Brain microvascular endothelial cell (primary cell): ENCODE measurements around the gene SPTBN5.

Experiments used
- DNase-seq: peaks from one replicate; pipeline ENCODE4 v3.0.0-alpha.2; 2020
- H3K27ac ChIP-seq: fragments of 250-450 bp; sonication (Bioruptor Pico); 2 replicates; pipeline ENCODE4 v1.5.1; 2020; ENCODE audit warnings: mild to moderate bottlenecking, moderate library complexity
- H3K27me3 ChIP-seq: fragments of 250-450 bp; sonication (Bioruptor Pico); replicated peaks from 2 replicates; pipeline ENCODE4 v1.5.1; 2020; ENCODE audit warnings: mild to moderate bottlenecking
- H3K36me3 ChIP-seq: fragments of 250-450 bp; sonication (Bioruptor Pico); replicated peaks from 2 replicates; pipeline ENCODE4 v1.5.1; 2020; ENCODE audit warnings: mild to moderate bottlenecking
- H3K4me3 ChIP-seq: 2 replicates; pipeline ENCODE4 v1.5.1; 2011; ENCODE audit warnings: low read depth, mild to moderate bottlenecking, control low read depth, low read length, moderate library complexity
- in situ Hi-C: cut with HindIII; loops from 2 replicates; pipeline ENCODE4 v1.10.0; 2017; ENCODE audit warnings: low sequenced_read_pairs, low pct_ligation_motif_present
- TF ChIP-seq, protein P1 (sequence below): IDR thresholded peaks from 2 replicates; pipeline ENCODE4 v1.5.1; 2011; ENCODE audit warnings: low read depth, mild to moderate bottlenecking, moderate library complexity, low read length, control low read depth, inconsistent platforms; ENCODE audit errors: missing control alignments

SPTBN5 gene

DNA sequence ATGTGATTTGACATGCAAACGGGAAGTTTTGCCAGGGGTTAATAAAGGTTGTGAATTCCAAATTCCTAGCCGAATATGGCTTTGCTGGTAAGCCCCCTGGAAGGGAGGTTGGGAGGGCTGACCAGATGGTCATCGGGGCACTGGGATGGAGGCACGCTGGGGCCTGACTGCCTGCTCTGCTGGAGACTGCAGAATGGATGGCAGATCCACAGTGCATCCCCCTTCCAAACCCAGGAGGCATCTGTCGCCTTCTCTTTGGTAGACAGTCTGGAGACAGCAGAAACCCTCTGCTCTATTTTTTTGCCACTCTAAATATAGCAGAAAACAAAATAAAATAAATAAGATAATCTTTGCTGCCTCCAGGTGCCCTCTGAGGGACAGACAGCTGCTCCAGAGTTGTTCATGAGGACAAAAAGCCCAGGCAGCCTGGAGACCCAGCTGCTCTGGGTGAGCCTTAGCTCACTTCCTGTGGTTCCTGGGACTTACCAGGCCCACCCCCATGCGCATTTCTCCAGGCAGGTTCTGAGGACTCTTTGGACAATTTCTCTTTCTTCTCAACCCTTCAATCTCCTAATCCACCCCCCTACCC lies 6.1 kb upstream of the SPTBN5 start:
- in situ Hi-C loops, result no loop called here
- H3K36me3 ChIP-seq, result peaks cover 18% of the 10 kb centered on the region
- DNase-seq, result no peak
- no peak overlapping the region for H3K27ac ChIP-seq
- H3K27me3 ChIP-seq, result no peaks in the 10 kb centered on the region
- TF ChIP-seq, protein P1, sequence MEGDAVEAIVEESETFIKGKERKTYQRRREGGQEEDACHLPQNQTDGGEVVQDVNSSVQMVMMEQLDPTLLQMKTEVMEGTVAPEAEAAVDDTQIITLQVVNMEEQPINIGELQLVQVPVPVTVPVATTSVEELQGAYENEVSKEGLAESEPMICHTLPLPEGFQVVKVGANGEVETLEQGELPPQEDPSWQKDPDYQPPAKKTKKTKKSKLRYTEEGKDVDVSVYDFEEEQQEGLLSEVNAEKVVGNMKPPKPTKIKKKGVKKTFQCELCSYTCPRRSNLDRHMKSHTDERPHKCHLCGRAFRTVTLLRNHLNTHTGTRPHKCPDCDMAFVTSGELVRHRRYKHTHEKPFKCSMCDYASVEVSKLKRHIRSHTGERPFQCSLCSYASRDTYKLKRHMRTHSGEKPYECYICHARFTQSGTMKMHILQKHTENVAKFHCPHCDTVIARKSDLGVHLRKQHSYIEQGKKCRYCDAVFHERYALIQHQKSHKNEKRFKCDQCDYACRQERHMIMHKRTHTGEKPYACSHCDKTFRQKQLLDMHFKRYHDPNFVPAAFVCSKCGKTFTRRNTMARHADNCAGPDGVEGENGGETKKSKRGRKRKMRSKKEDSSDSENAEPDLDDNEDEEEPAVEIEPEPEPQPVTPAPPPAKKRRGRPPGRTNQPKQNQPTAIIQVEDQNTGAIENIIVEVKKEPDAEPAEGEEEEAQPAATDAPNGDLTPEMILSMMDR, result no peak
- no peak overlapping the region for H3K4me3 ChIP-seq

DNA sequence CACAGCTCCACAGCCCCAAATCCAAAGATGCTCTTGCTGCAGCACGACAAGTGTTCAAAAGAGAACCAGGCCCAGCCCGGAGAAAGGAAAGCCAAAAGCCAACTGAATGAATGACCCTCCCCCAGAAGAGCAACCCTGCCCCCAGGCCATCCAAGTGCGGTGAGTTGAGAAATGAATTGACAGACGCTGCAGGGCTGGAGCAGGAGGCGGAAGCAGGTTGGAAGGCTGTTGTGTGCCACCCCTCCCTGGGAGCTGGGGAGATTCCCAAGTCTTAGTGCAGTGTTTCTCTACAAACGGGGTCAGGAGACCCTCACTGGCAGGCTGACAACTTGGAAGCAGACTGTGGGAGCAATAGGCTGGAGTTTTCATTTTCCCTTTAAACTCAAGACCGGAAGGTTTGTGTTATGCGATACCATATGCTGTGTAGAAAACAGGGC lies 3.5 kb upstream of the SPTBN5 start:
- H3K27me3 ChIP-seq, result no peaks in the 10 kb centered on the region
- in situ Hi-C loops, result no loop called here
- no peak for DNase-seq
- H3K36me3 ChIP-seq, result peaks cover 18% of the 10 kb centered on the region
- no peak overlapping the region for H3K4me3 ChIP-seq
- no peak overlapping the region for H3K27ac ChIP-seq
- TF ChIP-seq, protein P1, result no peak

DNA sequence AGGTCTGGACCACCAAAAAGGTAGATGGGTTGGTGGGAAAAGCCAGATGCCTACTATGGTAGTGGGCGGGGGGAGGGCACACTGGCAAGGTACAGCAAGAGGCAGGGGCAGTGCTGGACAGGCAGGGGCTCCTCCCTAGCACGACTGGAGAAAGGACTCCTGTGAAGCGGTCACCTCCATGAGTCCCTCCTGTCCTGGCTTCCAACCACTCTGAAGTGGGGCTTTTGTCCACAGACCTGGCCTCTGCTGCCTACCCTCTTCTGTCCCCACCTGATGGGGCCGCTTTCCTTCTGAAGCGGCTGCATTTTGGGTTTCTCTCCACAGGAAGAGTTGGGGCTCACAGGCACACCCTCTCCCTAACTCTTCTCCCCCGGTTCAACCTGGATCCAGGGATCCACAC lies 2.7 kb upstream of the SPTBN5 start:
- in situ Hi-C loops, result no loop called here

DNA sequence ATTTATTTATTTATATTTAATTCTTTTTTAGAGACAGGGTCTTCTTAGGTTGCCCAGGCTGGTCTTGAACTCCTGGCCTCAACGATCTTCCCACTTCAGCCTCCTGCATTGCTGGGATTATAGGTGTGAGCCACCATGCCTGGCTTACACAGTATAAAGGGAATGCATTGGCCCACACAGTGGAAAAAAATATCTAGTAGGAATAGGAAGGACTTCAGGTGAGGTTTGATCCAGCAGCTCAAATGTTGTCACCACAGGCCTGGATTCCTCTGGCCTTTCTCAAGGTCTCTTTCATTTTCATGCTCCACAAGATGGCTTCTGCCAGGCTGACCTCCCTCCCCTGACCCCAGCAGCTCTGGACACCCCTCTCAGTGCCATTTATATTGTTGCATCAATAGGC lies 2.1 kb upstream of the SPTBN5 start:
- DNase-seq, result no peak
- H3K27me3 ChIP-seq, result no peaks in the 10 kb centered on the region
- TF ChIP-seq, protein P1, result no peak
- no peak overlapping the region for H3K27ac ChIP-seq
- peaks cover 12% of the 10 kb centered on the region for H3K36me3 ChIP-seq
- in situ Hi-C loops, result no loop called here
- no peak overlapping the region for H3K4me3 ChIP-seq

More for the DNA sequence above, 2.7 kb upstream of the SPTBN5 start:
- DNase-seq, result no peak
- TF ChIP-seq, protein P1, result no peak
- Histone ChIP-seq H3K4me3 (no peak overlapping the region), H3K27ac (no peak overlapping the region), H3K36me3 (peaks cover 14% of the 10 kb centered on the region), H3K27me3 (no peaks in the 10 kb centered on the region)

DNA sequence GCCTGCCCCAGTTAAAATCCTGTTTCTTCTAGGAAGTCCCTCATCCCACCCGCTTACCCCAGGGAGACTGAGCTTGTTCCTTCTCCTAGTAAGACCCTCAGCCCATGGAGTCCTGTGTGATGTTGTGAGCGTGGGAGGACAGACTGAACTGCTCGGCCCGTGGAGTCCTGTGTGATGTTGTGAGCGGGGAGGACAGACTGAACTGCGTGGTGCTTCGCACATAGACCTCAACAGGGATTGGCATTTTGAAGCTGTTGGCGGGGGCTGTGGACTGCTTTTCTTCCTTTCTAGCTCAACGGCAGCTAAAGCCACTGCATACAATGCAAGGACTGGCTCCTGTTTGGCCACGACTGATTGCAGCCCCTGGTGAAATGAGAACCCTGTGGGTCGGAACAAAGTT lies 1.6 kb upstream of the SPTBN5 start:
- DNase-seq, result no peak
- peaks cover 8% of the 10 kb centered on the region for H3K36me3 ChIP-seq
- in situ Hi-C loops, result no loop called here
- H3K27ac ChIP-seq, result no peak overlapping the region
- H3K27me3 ChIP-seq, result no peaks in the 10 kb centered on the region
- TF ChIP-seq, protein P1, result no peak
- H3K4me3 ChIP-seq, result no peak overlapping the region
